Right kidney (tissue), 1 donor: ENCODE results near the gene KMT2B.

Source experiments
- DNase-seq: peaks from one replicate; pipeline ENCODE4 v3.0.0-alpha.2; 2016

Gene KMT2B

DNA sequence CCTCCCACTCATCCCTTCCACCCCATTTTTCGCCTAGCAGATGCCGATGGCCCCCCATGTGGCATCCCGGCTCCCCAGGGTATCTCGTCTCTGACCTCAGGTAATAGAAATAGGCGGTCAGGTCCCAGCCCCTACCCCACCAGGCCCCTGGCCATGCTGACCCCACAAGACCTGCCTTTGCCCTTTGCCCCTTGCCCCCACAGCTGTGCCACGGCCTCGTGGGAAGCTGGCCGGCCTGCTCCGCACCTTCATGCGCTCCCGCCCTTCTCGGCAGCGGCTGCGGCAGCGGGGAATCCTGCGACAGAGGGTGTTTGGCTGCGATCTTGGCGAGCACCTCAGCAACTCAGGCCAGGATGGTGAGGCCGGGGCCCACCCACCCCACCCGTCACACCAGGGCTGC is 62.9 kb downstream of the KMT2B start:
- no peak for DNase-seq

DNA sequence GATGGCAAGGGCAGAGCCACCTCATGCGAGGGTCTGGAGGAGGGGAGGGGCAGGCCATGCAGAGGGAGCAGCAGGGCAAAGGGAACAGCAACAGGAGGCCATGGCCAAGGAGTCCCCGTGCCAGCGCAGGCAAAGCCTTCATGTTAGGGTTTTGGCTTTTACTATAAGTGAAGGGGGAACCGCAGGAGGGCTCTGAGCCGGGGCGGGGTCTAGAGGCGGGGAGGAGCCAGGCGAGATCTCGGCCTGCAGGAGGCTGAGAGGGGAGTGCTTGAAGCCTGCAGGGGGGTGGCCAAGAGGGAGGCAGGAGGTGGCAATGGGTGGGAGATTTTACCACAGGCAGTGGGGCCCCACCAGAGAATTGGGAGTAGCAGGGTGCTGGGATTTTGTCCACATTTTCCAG is 63.8 kb downstream of the KMT2B start:
- no peak for DNase-seq

DNA sequence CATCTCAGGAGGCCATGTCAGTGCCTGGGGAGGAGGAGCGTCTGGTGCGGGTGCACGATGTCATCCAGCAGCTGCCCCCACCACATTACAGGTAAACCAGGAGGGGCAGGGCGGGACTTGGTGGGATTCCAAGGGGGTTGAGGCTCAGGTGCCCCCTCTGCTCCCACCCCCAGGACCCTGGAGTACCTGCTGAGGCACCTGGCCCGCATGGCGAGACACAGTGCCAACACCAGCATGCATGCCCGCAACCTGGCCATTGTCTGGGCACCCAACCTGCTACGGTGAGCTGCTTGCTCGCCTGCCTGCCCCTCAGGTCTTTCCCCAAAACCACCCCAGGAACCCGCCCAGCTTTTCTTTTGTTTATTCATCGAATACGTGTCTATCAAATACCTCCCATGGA is 64.8 kb downstream of the KMT2B start:
- DNase-seq: no peak

DNA sequence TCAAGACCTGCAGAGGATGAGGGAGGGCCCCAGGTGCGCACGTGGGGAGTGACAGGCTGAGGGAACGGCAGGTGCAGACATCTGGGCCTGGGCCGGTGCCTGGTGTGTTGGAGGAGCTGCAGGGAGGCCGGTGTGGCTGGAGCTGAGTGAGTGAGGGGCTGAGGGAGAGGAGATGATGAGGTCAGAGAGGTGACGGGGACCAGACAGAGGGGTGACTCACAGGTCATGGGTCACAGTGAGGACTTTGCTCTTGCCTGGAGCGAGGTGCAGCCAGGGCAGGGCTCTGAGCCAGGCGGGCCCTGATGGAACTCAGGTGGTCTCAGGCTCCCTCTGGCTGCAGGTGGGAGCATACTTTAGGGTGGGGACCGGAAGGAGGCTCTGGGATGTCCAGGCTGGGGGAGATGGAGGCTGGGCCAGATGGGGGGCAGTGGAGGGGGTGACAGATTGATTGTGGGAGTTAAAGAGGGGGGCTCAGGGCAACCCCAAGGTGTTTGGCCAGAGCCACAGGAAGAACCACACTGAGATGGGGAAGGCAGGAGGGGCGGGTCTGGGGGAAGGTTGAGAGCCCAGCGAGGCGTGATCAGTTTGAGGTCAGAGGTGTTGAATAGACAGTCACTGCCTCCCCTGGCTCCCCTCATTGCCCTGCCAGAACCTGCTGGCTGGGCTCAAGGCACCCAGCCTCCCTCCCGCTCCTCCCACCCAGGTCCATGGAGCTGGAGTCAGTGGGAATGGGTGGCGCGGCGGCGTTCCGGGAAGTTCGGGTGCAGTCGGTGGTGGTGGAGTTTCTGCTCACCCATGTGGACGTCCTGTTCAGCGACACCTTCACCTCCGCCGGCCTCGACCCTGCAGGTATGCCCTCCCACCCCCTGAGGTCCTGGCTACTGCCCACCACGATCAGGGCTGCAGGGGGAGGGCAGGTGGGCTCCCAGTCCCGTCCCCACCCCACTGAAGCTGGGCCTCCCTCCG is 65.9 kb downstream of the KMT2B start:
- DNase-seq: no peak

DNA sequence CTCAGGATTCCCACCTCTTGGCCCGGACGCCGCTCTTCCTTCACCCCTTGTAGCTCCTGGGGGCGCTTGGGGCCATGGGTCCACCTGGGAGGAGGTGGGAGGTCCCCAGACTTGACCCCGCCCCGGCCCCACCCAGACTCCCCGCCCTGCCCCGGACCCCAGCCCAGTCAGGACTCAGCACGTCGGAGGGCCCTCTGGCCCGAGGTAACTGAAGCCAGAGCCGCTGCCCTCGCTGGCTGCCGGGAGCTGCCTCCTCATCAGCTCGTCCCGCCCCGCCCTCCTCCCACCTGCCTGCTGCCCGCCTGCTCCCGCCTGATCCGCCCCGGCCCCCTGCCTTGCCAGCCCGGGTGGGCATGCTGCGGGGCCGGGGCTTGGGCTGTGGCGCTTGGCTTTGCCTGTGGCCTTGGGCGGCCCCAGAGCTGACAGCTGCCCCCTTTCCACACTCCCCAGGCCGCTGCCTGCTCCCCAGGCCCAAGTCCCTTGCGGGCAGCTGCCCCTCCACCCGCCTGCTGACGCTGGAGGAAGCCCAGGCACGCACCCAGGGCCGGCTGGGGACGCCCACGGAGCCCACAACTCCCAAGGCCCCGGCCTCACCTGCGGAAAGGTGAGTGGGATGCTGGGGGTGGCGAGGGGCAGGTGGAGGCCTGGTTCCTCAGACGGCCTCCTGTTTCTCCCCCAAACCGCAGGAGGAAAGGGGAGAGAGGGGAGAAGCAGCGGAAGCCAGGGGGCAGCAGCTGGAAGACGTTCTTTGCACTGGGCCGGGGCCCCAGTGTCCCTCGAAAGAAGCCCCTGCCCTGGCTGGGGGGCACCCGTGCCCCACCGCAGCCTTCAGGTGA is 66.9 kb downstream of the KMT2B start:
- DNase-seq: no peak

DNA sequence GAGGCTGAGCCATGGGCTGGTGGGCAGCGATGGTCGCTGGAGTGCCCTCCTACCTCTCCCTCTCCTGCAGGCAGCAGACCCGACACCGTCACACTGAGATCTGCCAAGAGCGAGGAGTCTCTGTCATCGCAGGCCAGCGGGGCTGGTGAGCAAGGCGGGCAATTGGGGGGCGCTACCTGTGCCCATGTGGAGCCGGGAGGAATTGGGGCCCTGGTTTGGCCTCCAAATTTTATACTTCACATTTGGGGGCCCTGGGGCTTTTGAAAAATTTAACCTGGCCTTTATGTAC is 67.5 kb downstream of the KMT2B start:
- DNase-seq: no peak

DNA sequence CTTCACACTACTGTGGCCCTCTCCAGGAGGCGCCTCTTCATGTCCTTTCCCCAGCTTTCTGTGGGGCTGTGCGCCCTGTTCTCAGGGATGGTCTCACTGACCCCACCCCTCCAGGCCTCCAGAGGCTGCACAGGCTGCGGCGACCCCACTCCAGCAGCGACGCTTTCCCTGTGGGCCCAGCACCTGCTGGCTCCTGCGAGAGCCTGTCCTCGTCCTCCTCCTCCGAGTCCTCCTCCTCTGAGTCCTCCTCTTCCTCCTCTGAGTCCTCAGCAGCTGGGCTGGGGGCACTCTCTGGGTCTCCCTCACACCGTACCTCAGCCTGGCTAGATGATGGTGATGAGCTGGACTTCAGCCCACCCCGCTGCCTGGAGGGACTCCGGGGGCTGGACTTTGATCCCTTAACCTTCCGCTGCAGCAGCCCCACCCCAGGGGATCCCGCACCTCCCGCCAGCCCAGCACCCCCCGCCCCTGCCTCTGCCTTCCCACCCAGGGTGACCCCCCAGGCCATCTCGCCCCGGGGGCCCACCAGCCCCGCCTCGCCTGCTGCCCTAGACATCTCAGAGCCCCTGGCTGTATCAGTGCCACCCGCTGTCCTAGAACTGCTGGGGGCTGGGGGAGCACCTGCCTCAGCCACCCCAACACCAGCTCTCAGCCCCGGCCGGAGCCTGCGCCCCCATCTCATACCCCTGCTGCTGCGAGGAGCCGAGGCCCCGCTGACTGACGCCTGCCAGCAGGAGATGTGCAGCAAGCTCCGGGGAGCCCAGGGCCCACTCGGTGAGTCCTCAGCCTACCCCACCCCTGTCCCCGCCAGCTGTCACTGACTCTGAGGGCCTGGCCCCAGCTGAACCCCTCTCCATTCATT is 68.7 kb downstream of the KMT2B start:
- DNase-seq: no peak

DNA sequence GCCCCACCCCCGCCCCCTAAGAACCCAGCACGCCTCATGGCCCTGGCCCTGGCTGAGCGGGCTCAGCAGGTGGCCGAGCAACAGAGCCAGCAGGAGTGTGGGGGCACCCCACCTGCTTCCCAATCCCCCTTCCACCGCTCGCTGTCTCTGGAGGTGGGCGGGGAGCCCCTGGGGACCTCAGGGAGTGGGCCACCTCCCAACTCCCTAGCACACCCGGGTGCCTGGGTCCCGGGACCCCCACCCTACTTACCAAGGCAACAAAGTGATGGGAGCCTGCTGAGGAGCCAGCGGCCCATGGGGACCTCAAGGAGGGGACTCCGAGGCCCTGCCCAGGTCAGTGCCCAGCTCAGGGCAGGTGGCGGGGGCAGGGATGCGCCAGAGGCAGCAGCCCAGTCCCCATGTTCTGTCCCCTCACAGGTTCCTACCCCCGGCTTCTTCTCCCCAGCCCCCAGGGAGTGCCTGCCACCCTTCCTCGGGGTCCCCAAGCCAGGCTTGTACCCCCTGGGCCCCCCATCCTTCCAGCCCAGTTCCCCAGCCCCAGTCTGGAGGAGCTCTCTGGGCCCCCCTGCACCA is 69.5 kb downstream of the KMT2B start:
- no peak for DNase-seq
